H54 (cell line): ENCODE results near the gene TMED5.

ENCODE experiments used
- DNase-seq: peaks from one replicate; pipeline ENCODE4 v3.0.0; 2011; ENCODE audit warnings: low spot score, mixed read lengths; ENCODE audit not compliant: insufficient read length
- FAIRE-seq: peaks from 3 replicates; lab custom pipeline; 2011; peaks lifted over from hg19 to GRCh38; lab: Jason Lieb, UNC
- POLR2A ChIP-seq: IDR thresholded peaks from 2 replicates; pipeline ENCODE4 v1.6.1; 2011; ENCODE audit warnings: low read depth, mild to moderate bottlenecking, low read length

TMED5 gene

DNA sequence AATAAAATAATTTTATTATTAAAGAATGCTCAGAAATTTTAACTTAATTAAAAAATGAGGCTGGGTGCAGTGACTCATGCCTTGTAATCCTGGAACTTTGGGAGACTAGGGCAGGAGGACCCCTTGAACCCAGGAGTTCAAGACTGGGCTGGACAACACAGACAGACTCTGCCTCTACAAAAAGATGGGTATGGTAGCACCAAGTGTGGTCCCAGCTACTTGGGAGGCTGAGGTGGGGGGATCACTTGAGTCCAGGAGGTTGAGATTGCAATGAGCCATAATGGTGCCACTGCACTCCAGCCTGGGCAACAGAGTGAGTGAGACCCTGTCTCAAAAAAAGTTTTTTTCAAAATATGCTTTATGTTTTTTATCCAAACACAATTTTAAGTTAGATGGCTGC lies 25.3 kb downstream of the TMED5 start:
- TF ChIP-seq POLR2A = no peak
- DNase-seq (no peak), FAIRE-seq (no peak)

DNA sequence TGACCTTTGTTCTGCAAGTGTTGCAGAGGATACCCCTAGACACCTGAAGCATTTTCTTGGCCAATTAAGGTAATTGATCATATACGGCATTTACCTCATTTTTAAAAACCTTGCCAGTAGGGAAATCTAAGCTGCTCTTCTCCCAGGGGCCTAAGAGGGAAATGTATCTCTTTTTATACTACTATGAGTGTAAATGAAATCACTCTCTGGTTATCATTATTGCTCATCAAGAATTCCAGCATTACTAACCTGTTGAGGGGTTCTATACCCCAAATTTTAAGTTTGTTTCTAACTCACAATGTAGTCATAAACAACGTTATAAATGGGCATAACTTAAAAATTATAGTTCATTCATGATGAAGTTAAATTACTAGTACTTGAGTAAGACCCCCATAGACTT lies 27.4 kb downstream of the TMED5 start:
- DNase-seq (no peak), FAIRE-seq (peak; percentile 68)
- no peak for TF ChIP-seq POLR2A

DNA sequence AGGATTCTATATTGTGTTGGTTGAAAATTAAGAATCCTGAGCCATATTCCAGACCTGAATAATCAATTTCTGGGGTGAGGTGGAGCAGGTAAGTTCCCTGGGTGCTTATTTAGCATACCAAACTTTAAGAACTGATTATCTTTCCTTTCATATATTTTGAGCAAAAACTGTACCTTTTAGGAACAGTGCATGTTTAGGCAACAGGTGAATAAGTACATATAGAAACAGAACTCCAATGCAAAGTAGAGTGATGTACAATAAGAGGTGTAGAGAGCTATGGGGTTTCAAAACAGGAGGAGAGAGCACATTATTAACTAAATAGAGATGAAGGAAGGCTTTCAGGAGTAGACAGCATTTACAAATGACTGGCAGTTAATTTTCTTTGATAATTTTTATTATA lies 28.7 kb downstream of the TMED5 start:
- FAIRE-seq = no peak
- no peak for DNase-seq
- TF ChIP-seq POLR2A = no peak

DNA sequence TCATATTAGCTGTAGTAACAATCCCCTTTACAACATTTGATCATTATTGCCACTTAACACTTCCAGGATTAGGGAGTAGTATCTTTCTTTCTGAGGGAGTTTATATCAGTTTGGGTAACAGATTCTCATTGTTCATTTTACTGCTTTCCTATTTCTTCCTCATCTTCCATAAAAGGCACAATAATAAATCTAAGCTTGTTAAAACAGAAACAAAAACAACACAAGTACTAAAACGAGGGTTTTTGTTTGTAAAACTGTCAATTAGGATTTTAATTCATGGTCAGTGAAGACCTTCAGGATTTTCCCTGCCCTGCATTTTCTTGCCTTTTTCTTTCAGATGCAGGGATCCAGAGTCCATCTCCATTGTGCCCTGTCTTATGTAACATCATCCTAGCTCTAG lies 29.5 kb downstream of the TMED5 start:
- DNase-seq (no peak), FAIRE-seq (peak; percentile 11)
- no peak for TF ChIP-seq POLR2A

DNA sequence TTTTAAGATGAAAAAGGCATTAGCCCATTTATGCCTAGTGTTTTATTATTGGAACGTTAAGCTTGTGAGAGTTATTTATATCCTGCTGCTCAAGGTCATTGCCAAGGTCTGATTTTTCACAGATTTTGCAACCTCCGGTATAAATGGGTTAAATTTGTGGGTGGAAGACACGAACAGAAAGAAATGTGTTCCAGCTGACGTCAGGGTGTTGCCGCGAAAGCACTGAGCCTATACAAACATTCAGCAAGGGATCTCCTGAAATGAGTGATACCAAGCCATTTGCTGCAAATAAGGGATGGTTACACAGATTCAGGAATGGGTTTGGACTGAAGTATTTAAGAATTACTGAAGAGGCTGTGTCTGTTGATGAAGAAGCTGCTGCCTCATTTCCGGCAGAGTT lies 32.2 kb downstream of the TMED5 start:
- no peak for TF ChIP-seq POLR2A
- FAIRE-seq = no peak
- DNase-seq = no peak

DNA sequence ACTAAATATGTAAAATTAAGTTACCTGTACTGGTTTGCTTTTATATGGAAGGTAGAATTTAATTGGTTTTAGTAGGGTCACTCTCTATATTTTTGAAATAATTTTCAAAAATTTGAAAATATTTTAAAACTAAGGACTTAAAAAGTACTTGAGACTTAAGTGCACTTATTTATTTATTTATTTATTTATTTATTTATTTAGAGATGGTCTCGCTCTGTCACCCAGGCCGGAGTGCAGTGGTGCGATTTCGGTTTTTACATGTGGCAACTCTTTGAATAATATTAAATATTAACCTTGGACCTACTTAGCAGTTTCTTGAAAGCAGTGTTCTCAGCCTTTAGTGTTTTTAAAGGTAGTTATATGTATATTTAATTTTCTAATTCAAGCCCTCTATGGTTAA lies 36.4 kb downstream of the TMED5 start:
- TF ChIP-seq POLR2A = no peak
- FAIRE-seq = no peak
- DNase-seq = no peak

DNA sequence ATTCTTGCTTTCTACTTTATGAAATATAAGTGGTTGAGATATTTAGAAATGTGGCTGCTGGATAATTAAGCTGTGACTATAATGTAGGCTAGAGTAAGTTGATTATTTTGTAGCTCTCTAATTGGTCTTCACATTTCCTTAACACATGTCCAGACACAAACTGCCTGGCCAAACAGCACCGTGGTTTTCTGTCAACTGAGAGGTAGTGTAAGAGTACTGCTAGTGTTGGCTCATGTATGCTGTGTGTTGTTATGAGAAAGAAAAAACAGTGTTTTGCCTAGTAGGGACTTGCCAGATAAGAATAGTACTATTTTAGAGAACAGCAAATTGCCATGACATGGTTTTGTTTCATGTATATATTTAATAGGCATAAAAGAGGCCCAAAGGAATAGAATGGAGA lies 37.1 kb downstream of the TMED5 start:
- DNase-seq (no peak), FAIRE-seq (peak; percentile 74)
- TF ChIP-seq POLR2A = no peak

DNA sequence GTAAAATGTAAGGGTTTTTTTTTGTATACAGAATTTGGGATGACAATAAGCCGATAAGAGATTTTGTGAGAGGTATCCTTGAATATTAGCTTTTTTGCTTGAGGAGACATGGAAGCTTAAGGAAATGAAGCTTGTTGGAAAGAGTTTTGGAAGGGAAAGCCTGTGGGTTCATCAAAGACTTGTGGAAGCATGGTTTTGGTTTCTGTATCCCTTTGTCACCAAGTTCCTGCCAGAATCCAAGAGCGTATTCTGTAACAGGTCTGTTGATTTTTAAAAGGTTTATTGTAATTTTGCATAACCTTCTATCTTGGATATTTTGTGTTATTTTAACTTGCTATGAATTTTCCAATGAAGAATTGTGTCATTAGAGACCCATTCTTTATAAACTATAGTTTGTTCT lies 38.1 kb downstream of the TMED5 start:
- no peak for TF ChIP-seq POLR2A
- DNase-seq (no peak), FAIRE-seq (no peak)

DNA sequence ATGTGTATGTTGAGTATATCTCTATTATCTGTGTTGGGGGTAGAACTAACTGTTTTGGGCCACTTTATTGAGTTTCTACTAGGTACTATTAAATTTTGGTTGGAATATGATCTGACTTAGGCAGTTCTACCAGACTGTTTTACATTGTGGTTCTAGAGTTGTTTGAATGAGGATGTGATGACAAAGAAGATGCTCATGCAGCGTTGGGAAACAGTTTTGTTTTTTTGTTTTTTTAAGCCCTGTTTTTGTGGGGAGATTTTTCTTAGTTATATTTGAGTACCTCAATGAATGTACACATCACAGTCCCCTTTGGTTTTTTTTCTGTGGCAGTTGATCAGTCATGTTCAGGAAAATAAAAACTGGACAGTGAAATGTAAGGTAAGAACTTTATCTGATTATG lies 40.1 kb downstream of the TMED5 start:
- no peak for DNase-seq
- no peak for TF ChIP-seq POLR2A
- no peak for FAIRE-seq

DNA sequence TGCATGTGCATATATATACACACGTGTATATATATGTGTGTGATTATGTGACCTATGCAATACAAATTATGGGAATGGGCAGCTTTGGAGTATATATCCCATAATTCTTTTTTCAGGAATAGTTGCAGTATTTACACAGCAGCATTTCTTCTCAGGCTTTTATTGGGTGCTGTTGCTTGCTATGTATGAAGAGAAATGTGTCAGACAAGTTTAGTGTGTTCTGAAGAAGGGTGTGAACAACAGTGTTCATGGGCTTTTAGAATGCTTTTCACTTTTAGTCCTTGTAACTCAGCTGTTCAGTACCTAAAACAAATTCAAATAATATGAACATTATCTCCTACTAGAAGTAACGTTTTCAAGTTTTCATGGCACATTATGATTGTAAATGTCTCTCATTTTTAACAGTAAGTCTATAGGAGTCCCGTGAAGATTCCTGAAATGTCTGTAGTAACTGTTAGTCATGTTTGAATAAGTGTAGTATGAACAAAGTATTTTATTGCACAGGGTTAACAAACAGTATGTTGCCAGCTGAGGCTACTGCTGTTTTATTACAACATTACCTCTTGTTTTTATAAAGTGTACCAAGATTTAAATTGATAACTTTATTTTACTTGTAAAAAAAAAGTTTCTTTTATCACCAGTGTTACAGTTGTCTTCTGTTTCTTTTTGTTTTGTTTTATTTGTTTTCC lies 42.5 kb downstream of the TMED5 start:
- FAIRE-seq = peak; percentile 15
- TF ChIP-seq POLR2A = no peak

DNA sequence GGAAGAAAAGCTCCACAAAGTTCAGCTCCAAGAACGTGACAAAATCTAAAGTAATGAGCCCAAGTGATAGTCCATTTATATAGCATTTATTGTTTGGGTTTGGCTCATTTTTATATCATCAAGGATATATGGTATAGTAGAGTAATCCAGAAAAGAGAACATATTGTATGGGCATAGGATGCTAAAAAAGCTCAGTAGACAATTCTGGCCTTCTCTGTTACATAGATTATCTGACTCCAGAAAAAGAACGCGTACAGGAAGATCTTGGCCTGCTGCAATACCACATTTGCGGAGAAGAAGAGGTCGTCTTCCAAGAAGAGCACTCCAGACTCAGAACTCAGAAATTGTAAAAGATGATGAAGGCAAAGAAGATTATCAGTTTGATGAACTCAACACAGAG lies 43.8 kb downstream of the TMED5 start:
- no peak for DNase-seq
- no peak for FAIRE-seq
- TF ChIP-seq POLR2A = no peak

More for the DNA sequence above, 42.5 kb downstream of the TMED5 start:
- DNase-seq = no peak

DNA sequence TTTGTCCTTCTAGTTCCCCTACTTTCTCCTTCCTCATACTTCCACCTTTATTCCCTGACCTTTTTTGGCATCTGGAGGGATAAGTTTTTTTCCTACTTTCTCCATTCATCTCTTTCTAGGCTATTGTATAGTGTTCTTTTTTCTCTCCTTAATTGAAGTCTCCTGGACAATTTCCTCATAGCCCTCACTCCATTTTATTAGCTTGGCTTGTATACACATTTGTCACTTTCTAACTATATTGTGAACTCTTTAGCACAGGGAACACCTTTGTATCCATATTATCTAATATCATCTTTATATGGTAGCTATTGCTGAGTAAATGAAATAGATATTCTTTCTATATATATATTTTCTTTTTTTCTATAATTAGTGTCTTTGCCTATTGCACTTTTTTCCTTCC lies 47.6 kb downstream of the TMED5 start:
- DNase-seq = no peak
- TF ChIP-seq POLR2A = no peak
- no peak for FAIRE-seq

DNA sequence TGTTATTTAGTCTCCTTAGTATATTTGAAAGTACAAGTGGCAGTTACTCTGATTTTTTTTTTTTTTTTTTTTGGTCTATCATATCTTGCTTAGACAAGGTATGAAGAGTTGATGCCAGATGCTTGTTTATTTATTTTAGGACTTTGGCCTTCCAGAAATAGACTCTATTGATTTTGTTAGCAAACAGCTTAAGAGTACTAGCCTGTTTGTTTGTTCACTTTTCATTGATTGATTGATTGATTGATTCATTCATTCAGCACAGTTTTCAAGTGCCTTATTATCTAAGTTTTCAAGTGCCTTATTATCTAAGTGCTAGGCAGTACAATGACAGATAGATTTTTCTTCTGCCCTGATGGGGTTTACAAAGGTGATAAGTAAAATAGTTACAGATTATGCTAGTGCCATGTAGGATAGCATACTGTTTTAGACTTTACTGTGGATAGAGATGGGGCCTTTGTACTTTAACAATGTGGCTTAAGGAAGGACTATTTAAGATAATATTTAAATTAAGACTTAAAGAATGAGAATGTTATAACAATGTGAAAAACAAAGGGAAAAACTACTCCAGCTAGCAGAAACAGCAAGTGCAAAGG lies 50.6 kb downstream of the TMED5 start:
- FAIRE-seq = no peak
- TF ChIP-seq POLR2A = no peak
- no peak for DNase-seq

DNA sequence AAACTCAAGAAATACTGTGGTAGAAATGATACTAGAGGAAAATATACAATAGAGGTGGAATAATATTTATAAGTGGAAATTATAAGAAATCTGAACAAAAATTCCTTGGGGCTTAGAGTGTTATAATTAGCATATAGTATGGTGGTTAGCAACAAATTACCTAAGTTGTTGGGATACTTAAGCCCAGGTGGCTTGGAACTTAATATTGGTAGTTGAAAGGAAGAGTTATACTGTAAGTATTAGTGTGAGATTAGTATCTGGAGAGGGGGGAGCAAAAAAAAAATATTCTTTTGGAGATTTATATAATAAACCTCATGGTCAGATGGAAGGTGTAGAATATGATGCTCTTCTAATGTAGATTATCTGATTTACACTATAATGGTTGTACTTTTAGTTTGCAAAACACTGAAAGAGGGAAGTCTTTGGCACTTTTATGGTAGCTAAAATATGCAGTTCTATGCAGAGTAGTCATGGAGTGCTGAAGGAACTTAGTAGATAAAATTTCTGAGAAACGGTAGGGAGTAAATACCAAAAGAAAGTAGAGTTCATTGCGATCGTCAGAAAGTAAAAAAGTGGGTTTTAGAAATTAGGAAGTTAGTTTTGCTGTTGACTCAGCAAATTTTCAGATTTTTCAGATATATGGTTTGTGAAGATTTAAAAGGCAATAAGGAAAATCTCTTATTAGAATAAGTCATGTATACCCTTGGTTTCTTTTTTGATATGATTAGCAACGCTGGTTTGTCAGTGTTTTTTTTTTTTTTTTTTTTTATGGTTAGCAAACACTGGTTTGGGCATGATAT lies 55.5 kb downstream of the TMED5 start:
- no peak for DNase-seq
- FAIRE-seq = no peak

More for the DNA sequence above, 55.5 kb downstream of the TMED5 start:
- no peak for TF ChIP-seq POLR2A
